Adrenal gland (tissue), 12 donors: ENCODE measurements around the gene SLC1A7. TPM values are rescaled to one million over a fixed set of nuclear protein-coding genes. Genes with fewer than 3 reads are reported as not detected.

Source experiments
- DNase-seq, 7 donors: peaks; one replicate each; pipeline ENCODE4 v3.0.0-alpha.2; 2019 to 2020
- H3K27ac ChIP-seq, 5 donors: fragments of 200-600 bp; sonication (generic) in 4 of 5; 1 replicate in 3 of 5; 2 replicates in 2 of 5; pipeline versions ENCODE4 v1.5.1 to v1.8.0; 2016 to 2020; ENCODE audit warnings: mild to moderate bottlenecking in 1 of 5
- H3K27me3 ChIP-seq: fragments of 200-600 bp; 2 replicates; pipeline ENCODE4 v1.8.0; 2021
- H3K36me3 ChIP-seq, 2 donors: fragments of 200-600 bp; replicated peaks in 1 of 2; 1 replicate in 1 of 2; 2 replicates in 1 of 2; pipeline versions ENCODE4 v1.5.1 to v1.8.0; 2018 to 2022
- H3K4me1 ChIP-seq, 2 donors: fragments of 200-600 bp; replicated peaks in 1 of 2; 1 replicate in 1 of 2; 2 replicates in 1 of 2; pipeline versions ENCODE4 v1.5.1 to v1.8.0; 2018 to 2021
- H3K4me3 ChIP-seq, 4 donors: fragments of 200-600 bp; sonication (generic) in 3 of 4; one replicate each; pipeline ENCODE4 v1.5.1; 2016 to 2018
- H3K9me3 ChIP-seq, 3 donors: fragments of 200-600 bp; sonication (generic) in 1 of 3; replicated peaks in 1 of 3; 1 replicate in 2 of 3; 2 replicates in 1 of 3; pipeline versions ENCODE4 v1.5.1 to v1.8.0; 2016 to 2021
- CTCF ChIP-seq, 6 experiments: fragments of 450-650 bp in 4 of 6; fragments of 200-600 bp in 2 of 6; sonication (generic) in 1 of 6; IDR thresholded peaks; 1 replicate in 5 of 6; 2 replicates in 1 of 6; pipeline versions ENCODE4 v1.5.1 to v1.8.0; 2016 to 2021; ENCODE audit warnings: antibody characterized with exemption in 6 of 6, mild to moderate bottlenecking in 2 of 6, moderate library complexity in 1 of 6
- POLR2A ChIP-seq, 2 donors: fragments of 450-650 bp; IDR thresholded peaks; one replicate each; pipeline ENCODE4 v1.6.1; 2017; ENCODE audit warnings: antibody characterized with exemption in 2 of 2, mild to moderate bottlenecking in 2 of 2, moderate library complexity in 1 of 2
- WGBS, 4 donors: extraction: QIAGEN DNeasy Blood & Tissue Kit in 2 of 4; methylation state at CpG; one replicate each; pipeline versions ENCODE4 v1.1.5 to v1.1.7; 2013 to 2017; 5-methylcytosine and 5-hydroxymethylcytosine counted together
- intact Hi-C, 2 donors: fragments of 100-400 bp; cut with DNase I; formaldehyde crosslinking; loops; one replicate each; pipeline versions ENCODE4 v1.14.1 to v1.15.0; 2022 to 2023
- polyA plus RNA-seq, 3 donors: library from polyadenylated mRNA; stranded (reverse); fragments of 200-250 nt in 2 of 3; fragments of 350-450 nt in 1 of 3; fragmentation: Illumina TruSeq in 1 of 3; extraction: RNeasy Lipid Tissue Mini Kit (QIAGEN cat#74804) in 1 of 3; gene quantifications; one replicate each; pipeline ENCODE4 v1.2.3, GENCODE V29; 2013 to 2014
- total RNA-seq, 9 donors: library from RNA; depleted of rRNA in 4 of 9; stranded (reverse); fragments of >200 nt in 4 of 9; fragments of 120-200 nt in 1 of 9; fragmentation: NEBNext Ultra II Directional in 1 of 9; extraction: Animal tissue kit (Norgen Biotek cat#: 25700) in 1 of 9; gene quantifications; one replicate each; pipeline versions ENCODE4 v1.1.0 to v1.2.4, GENCODE V29; 2013 to 2023
- donor health status: healthy with polysubstance abuse.
- donor health status: Bipolar disorder and iron deficiency.
- donor health status: DM: yes; HTN: yes; CAD: no.
- donor health status: DM: no; HTN: no; CAD: no.
- donor health status: DM: no; HTN: no; CAD: no.
- donor health status: DM: yes; HTN: yes; CAD: no.

The SLC1A7 gene
- total and polyA plus RNA-seq, 12 donors, result 0.05 to 1.6 (median 0.17) TPM; not detected in 7

- H3K9me3 ChIP-seq, result no peaks in the 10 kb centered on the region
- H3K36me3 ChIP-seq, result no peaks in the 10 kb centered on the region
- H3K4me3 ChIP-seq, result no peak overlapping the region
- intact Hi-C loops, result loop anchor here in 1 of 2 donors (10.0 kb wide), 1 partner anchor 252 kb away; the partner anchor contains the start of genes ECHDC2 and SCP2
- WGBS, 4 donors, result 65 to 73% (median 72%) methylated on average over 10 of the region's 10 CpGs
- no peak for DNase-seq
- no peaks in the 10 kb centered on the region for H3K27me3 ChIP-seq
- no peaks in the 10 kb centered on the region for H3K4me1 ChIP-seq
- H3K27ac ChIP-seq, result no peak overlapping the region
- TF ChIP-seq POLR2A (IDR thresholded peaks at IDR 0.05), result no peak
- no peak for TF ChIP-seq CTCF (IDR thresholded peaks at IDR 0.05)
Measured at GRCh38 chr1:53176452-53177208, 34.2 kb upstream of the SLC1A7 start.

GRCh38 chr1:53174971-53175913 is 32.8 kb upstream of the SLC1A7 start:
- no peak overlapping the region for H3K27ac ChIP-seq
- TF ChIP-seq CTCF (IDR thresholded peaks at IDR 0.05), result no peak
- TF ChIP-seq POLR2A (IDR thresholded peaks at IDR 0.05), result no peak
- no peaks in the 10 kb centered on the region for H3K27me3 ChIP-seq
- H3K9me3 ChIP-seq, result no peaks in the 10 kb centered on the region
- no peaks in the 10 kb centered on the region for H3K4me1 ChIP-seq
- 67 to 80% (median 76%) methylated on average over 10 of the region's 10 CpGs for WGBS, 4 donors
- H3K36me3 ChIP-seq, result no peaks in the 10 kb centered on the region
- H3K4me3 ChIP-seq, result no peak overlapping the region
- no peak for DNase-seq
- intact Hi-C loops, result loop anchor here in 1 of 2 donors (10.0 kb wide), 1 partner anchor 250 kb away; the partner anchor contains the start of genes ECHDC2 and SCP2

GRCh38 chr1:53172426-53173128 is 30.1 kb upstream of the SLC1A7 start:
- Histone ChIP-seq H3K9me3 (no peaks in the 10 kb centered on the region), H3K27me3 (no peaks in the 10 kb centered on the region), H3K27ac (no peak overlapping the region), H3K4me1 (no peaks in the 10 kb centered on the region), H3K4me3 (no peak overlapping the region), H3K36me3 (no peaks in the 10 kb centered on the region)
- TF ChIP-seq POLR2A (IDR thresholded peaks at IDR 0.05) (no peak), CTCF (IDR thresholded peaks at IDR 0.05) (no peak)
- no peak for DNase-seq
- intact Hi-C loops, result loop anchor here in 1 of 2 donors (10.0 kb wide), 1 partner anchor 248 kb away; the partner anchor contains the start of genes ECHDC2 and SCP2
- 27 to 34% (median 29%) methylated on average over 6 of the region's 6 CpGs for WGBS, 4 donors
